Glomerular endothelial cell (primary cell): Measurements from ENCODE around the gene UBQLN3. TPM values are rescaled to one million over a fixed set of nuclear protein-coding genes. Genes with fewer than 3 reads are reported as not detected.

Experiments used
- DNase-seq: peaks from one replicate; pipeline ENCODE4 v3.0.0-alpha.2; 2011; ENCODE audit warnings: low read depth, low spot score; ENCODE audit errors: extremely low read depth
- total RNA-seq: library from RNA; depleted of rRNA; stranded (reverse); fragments of >200 nt; gene quantifications from 2 replicates; pipeline ENCODE4 v1.2.3, GENCODE V29; 2015

Gene UBQLN3
- total RNA-seq, result not detected in 2 replicates

GRCh38 chr11:5509803-5510202 lies at the start of gene UBQLN3:
TSS of gene UBQLN3 (minus strand) at chr11:5509957. CDS start at chr11:5509558, 399 bp downstream.
- no peak for DNase-seq

- no peak for DNase-seq
Observed at GRCh38 chr11:5557751-5558150, 48.0 kb upstream of the UBQLN3 start.

- DNase-seq, result no peak
Observed at GRCh38 chr11:5556596-5557188, 46.9 kb upstream of the UBQLN3 start.

- no peak for DNase-seq
Observed at GRCh38 chr11:5553343-5553742, 43.6 kb upstream of the UBQLN3 start.

GRCh38 chr11:5550440-5551095 lies 40.8 kb upstream of the UBQLN3 start:
- no peak for DNase-seq

- DNase-seq, result no peak
Observed at GRCh38 chr11:5548440-5548839, 38.7 kb upstream of the UBQLN3 start, which contains the start of gene OR52H1. TSS of gene OR52H1 (minus strand) at chr11:5548540. CDS start at chr11:5545505, 3,035 bp downstream.

GRCh38 chr11:5547982-5548381 lies 38.2 kb upstream of the UBQLN3 start:
- no peak for DNase-seq

- no peak for DNase-seq
Observed at GRCh38 chr11:5546457-5546856, 36.7 kb upstream of the UBQLN3 start.

GRCh38 chr11:5541427-5541826 lies 31.7 kb upstream of the UBQLN3 start:
- no peak for DNase-seq

- no peak for DNase-seq
Observed at GRCh38 chr11:5536482-5536881, 26.7 kb upstream of the UBQLN3 start.

GRCh38 chr11:5534046-5534445 lies 24.3 kb upstream of the UBQLN3 start:
- DNase-seq, result no peak

GRCh38 chr11:5531053-5531831 lies 21.5 kb upstream of the UBQLN3 start:
- no peak for DNase-seq

- DNase-seq, result no peak
Observed at GRCh38 chr11:5528495-5528894, 18.7 kb upstream of the UBQLN3 start.

- no peak for DNase-seq
Observed at GRCh38 chr11:5527716-5528115, 18.0 kb upstream of the UBQLN3 start.

GRCh38 chr11:5524756-5525155 lies 15.0 kb upstream of the UBQLN3 start:
- DNase-seq, result no peak

GRCh38 chr11:5522308-5522707 lies 12.6 kb upstream of the UBQLN3 start:
- no peak for DNase-seq

GRCh38 chr11:5521540-5521939 lies 11.8 kb upstream of the UBQLN3 start:
- no peak for DNase-seq

GRCh38 chr11:5516599-5516998 lies 6.8 kb upstream of the UBQLN3 start, which contains the start of gene UBQLNL:
TSS of gene UBQLNL (minus strand) at chr11:5516699. CDS start at chr11:5516441, 258 bp downstream.
- no peak for DNase-seq

- no peak for DNase-seq
Observed at GRCh38 chr11:5514841-5515240, 5.1 kb upstream of the UBQLN3 start.

- no peak for DNase-seq
Observed at GRCh38 chr11:5508605-5509004, 1.2 kb downstream of the UBQLN3 start.

GRCh38 chr11:5507933-5508305 lies 1.8 kb downstream of the UBQLN3 start:
- DNase-seq, result no peak
